Ascending aorta (tissue), 2 donors: Measurements from ENCODE around the gene GORASP1. TPM values are rescaled to one million over a fixed set of nuclear protein-coding genes. Genes with fewer than 3 reads are reported as not detected.

Experiments used
- DNase-seq, 2 donors: peaks; one replicate each; pipeline ENCODE4 v3.0.0-alpha.2; 2019; ENCODE audit warnings: low spot score in 2 of 2
- H3K27ac ChIP-seq, 2 donors: fragments of 200-600 bp; sonication (generic); one replicate each; pipeline ENCODE4 v1.5.1; 2016 to 2017; ENCODE audit warnings: mild to moderate bottlenecking in 1 of 2
- H3K27me3 ChIP-seq: fragments of 200-600 bp; sonication (generic); one replicate; pipeline ENCODE4 v1.5.1; 2017
- H3K36me3 ChIP-seq, 2 donors: fragments of 200-600 bp; sonication (generic); one replicate each; pipeline ENCODE4 v1.5.1; 2016
- H3K4me1 ChIP-seq, 2 donors: fragments of 200-600 bp; sonication (generic); one replicate each; pipeline ENCODE4 v1.5.1; 2016 to 2017; ENCODE audit warnings: mild to moderate bottlenecking in 1 of 2
- H3K4me3 ChIP-seq, 2 donors: fragments of 200-600 bp; sonication (generic); one replicate each; pipeline ENCODE4 v1.5.1; 2016 to 2017; ENCODE audit warnings: mild to moderate bottlenecking in 1 of 2
- H3K9me3 ChIP-seq, 2 donors: fragments of 200-600 bp; sonication (generic); one replicate each; pipeline ENCODE4 v1.5.1; 2016
- CTCF ChIP-seq, 3 experiments: fragments of 200-600 bp in 2 of 3; fragments of 450-650 bp in 1 of 3; sonication (generic) in 2 of 3; IDR thresholded peaks; one replicate each; pipeline ENCODE4 v1.5.1; 2016 to 2019; ENCODE audit warnings: antibody characterized with exemption in 3 of 3, mild to moderate bottlenecking in 1 of 3, moderate library complexity in 1 of 3
- intact Hi-C: fragments of 100-400 bp; cut with DNase I; formaldehyde crosslinking; loops from one replicate; pipeline ENCODE4 v1.15.1; 2023
- total RNA-seq: library from RNA; depleted of rRNA; stranded (reverse); fragments of >200 nt; gene quantifications from one replicate; pipeline ENCODE4 v1.1.0, GENCODE V29; 2016

GORASP1 gene
- total RNA-seq, 1 donor from 2014 or later = 186 TPM

- no peak for DNase-seq
Observed at GRCh38 chr3:39112535-39112934, 5.1 kb upstream of the GORASP1 start.

GRCh38 chr3:39112113-39112512, 4.7 kb upstream of the GORASP1 start:
- Histone ChIP-seq H3K9me3 (no peaks in the 10 kb centered on the region), H3K4me3 (no peak overlapping the region), H3K27me3 (no peaks in the 10 kb centered on the region), H3K4me1 (no peaks in the 10 kb centered on the region), H3K27ac (no peak overlapping the region), H3K36me3 (no peaks in the 10 kb centered on the region)
- intact Hi-C loops = no loop called here
- peak in 1 of 2 donors; percentile 24 for DNase-seq
- TF ChIP-seq CTCF (IDR thresholded peaks at IDR 0.05) = no peak

More at GRCh38 chr3:39112535-39112934, 5.1 kb upstream of the GORASP1 start:
- no peak overlapping the region for H3K4me3 ChIP-seq
- no peaks in the 10 kb centered on the region for H3K27me3 ChIP-seq
- no peak overlapping the region for H3K27ac ChIP-seq
- H3K9me3 ChIP-seq = no peaks in the 10 kb centered on the region
- peaks cover 0 to under 1% of the 10 kb centered on the region in 2 donors for H3K36me3 ChIP-seq
- no peaks in the 10 kb centered on the region for H3K4me1 ChIP-seq
- intact Hi-C loops = no loop called here
- no peak for TF ChIP-seq CTCF (IDR thresholded peaks at IDR 0.05)

- TF ChIP-seq CTCF (IDR thresholded peaks at IDR 0.05) = no peak
- peak in 1 of 2 donors; percentile 58 for DNase-seq
- Histone ChIP-seq H3K9me3 (no peaks in the 10 kb centered on the region), H3K4me3 (no peak overlapping the region), H3K27me3 (no peaks in the 10 kb centered on the region), H3K36me3 (no peaks in the 10 kb centered on the region), H3K27ac (no peak overlapping the region), H3K4me1 (peaks cover 0 to 8% of the 10 kb centered on the region in 2 donors)
- intact Hi-C loops = no loop called here
Observed at GRCh38 chr3:39110041-39110639, 2.7 kb upstream of the GORASP1 start.

- Histone ChIP-seq H3K27ac (no peak overlapping the region), H3K4me3 (no peak overlapping the region), H3K36me3 (no peaks in the 10 kb centered on the region), H3K9me3 (no peaks in the 10 kb centered on the region), H3K4me1 (peaks cover 0 to 17% of the 10 kb centered on the region in 2 donors), H3K27me3 (no peaks in the 10 kb centered on the region)
- intact Hi-C loops = loop anchor here (10.0 kb wide), 1 partner anchor 276 kb away; the partner anchor contains the start of gene SLC25A38
- TF ChIP-seq CTCF (IDR thresholded peaks at IDR 0.05) = no peak
- peak in 1 of 2 donors; percentile 55 for DNase-seq
Observed at GRCh38 chr3:39109086-39109485, 1.7 kb upstream of the GORASP1 start.

- no peak for DNase-seq
- Histone ChIP-seq H3K9me3 (no peaks in the 10 kb centered on the region), H3K4me3 (peak overlapping the region; percentile 94 to 96), H3K4me1 (peaks cover 0 to 21% of the 10 kb centered on the region in 2 donors), H3K27ac (peak overlapping the region; percentile 97 to 99), H3K36me3 (no peaks in the 10 kb centered on the region), H3K27me3 (no peaks in the 10 kb centered on the region)
- intact Hi-C loops = loop anchor here (1.0 to 10.0 kb wide), 2 partner anchors 33 to 277 kb away; partner anchors contain the start of gene SLC25A38
- TF ChIP-seq CTCF (IDR thresholded peaks at IDR 0.05) = no peak
Observed at GRCh38 chr3:39108200-39108710, 828 bp upstream of the GORASP1 start.
